NCI-H1694 treated with DMSO at 0.1 percent for 48 hours (cell line): ENCODE data around the gene ARL6IP4.

ENCODE experiments used
- DNase-seq: peaks from one replicate; lab custom pipeline; 2025; lab: John Stamatoyannopoulos, UW

The ARL6IP4 gene

GRCh38 chr12:122990961-122991622, 10.6 kb downstream of the ARL6IP4 start:
- DNase-seq = no peak

GRCh38 chr12:122991623-122992275, 11.3 kb downstream of the ARL6IP4 start:
- no peak for DNase-seq

GRCh38 chr12:122992386-122992785, 11.9 kb downstream of the ARL6IP4 start:
- DNase-seq = no peak

GRCh38 chr12:122994140-122994675, 13.7 kb downstream of the ARL6IP4 start:
- no peak for DNase-seq

- no peak for DNase-seq
Measured at GRCh38 chr12:122994781-122995502, 14.5 kb downstream of the ARL6IP4 start.

- DNase-seq = no peak
Measured at GRCh38 chr12:122995503-122996187, 15.2 kb downstream of the ARL6IP4 start.

- no peak for DNase-seq
Measured at GRCh38 chr12:122996188-122996601, 15.7 kb downstream of the ARL6IP4 start.

- DNase-seq = no peak
Measured at GRCh38 chr12:122996621-122997342, 16.3 kb downstream of the ARL6IP4 start.

- DNase-seq = no peak
Measured at GRCh38 chr12:122997343-122998250, 17.1 kb downstream of the ARL6IP4 start.

- DNase-seq = no peak
Measured at GRCh38 chr12:122998316-122998715, 17.8 kb downstream of the ARL6IP4 start.

GRCh38 chr12:122999196-122999946, 18.9 kb downstream of the ARL6IP4 start:
- no peak for DNase-seq

GRCh38 chr12:122999986-123000420, 19.5 kb downstream of the ARL6IP4 start:
- no peak for DNase-seq

- DNase-seq = no peak
Measured at GRCh38 chr12:123000578-123000977, 20.1 kb downstream of the ARL6IP4 start.

- no peak for DNase-seq
Measured at GRCh38 chr12:123001464-123001863, 21.0 kb downstream of the ARL6IP4 start.

GRCh38 chr12:123003257-123003656, 22.8 kb downstream of the ARL6IP4 start:
- no peak for DNase-seq

- no peak for DNase-seq
Measured at GRCh38 chr12:123004287-123004686, 23.8 kb downstream of the ARL6IP4 start.

GRCh38 chr12:123005081-123005626, 24.7 kb downstream of the ARL6IP4 start:
- DNase-seq = no peak

- DNase-seq = no peak
Measured at GRCh38 chr12:123006977-123007376, 26.5 kb downstream of the ARL6IP4 start.

GRCh38 chr12:123010110-123010509, 29.6 kb downstream of the ARL6IP4 start:
- DNase-seq = no peak
